Osteocyte (in vitro differentiated cells): ENCODE measurements around the gene KCTD3. TPM values are rescaled to one million over a fixed set of nuclear protein-coding genes. Genes with fewer than 3 reads are reported as not detected.

Experiments
- DNase-seq: peaks from one replicate; pipeline ENCODE4 v3.0.0; 2021; ENCODE audit warnings: mixed read lengths; ENCODE audit not compliant: unreplicated experiment; ENCODE audit errors: extremely low spot score
- H3K27ac Mint-ChIP-seq: one replicate; pipeline ENCODE4 v1.8.0; 2021; ENCODE audit warnings: mild to moderate bottlenecking, mixed read lengths; ENCODE audit not compliant: unreplicated experiment
- H3K27me3 Mint-ChIP-seq: one replicate; pipeline ENCODE4 v1.8.0; 2021; ENCODE audit warnings: mixed read lengths; ENCODE audit not compliant: unreplicated experiment
- H3K36me3 Mint-ChIP-seq: one replicate; pipeline ENCODE4 v1.8.0; 2021; ENCODE audit warnings: mixed read lengths; ENCODE audit not compliant: unreplicated experiment
- H3K4me1 Mint-ChIP-seq: one replicate; pipeline ENCODE4 v1.8.0; 2021; ENCODE audit warnings: mixed read lengths; ENCODE audit not compliant: unreplicated experiment
- H3K4me3 Mint-ChIP-seq: one replicate; pipeline ENCODE4 v1.8.0; 2021; ENCODE audit warnings: mild to moderate bottlenecking, moderate library complexity, mixed read lengths; ENCODE audit not compliant: unreplicated experiment
- H3K9me3 Mint-ChIP-seq: one replicate; pipeline ENCODE4 v1.8.0; 2021; ENCODE audit warnings: mixed read lengths; ENCODE audit not compliant: unreplicated experiment
- CTCF ChIP-seq: fragments of 200-600 bp; sonication (generic); IDR thresholded peaks from 2 replicates; pipeline ENCODE4 v1.5.0; 2021; ENCODE audit warnings: antibody characterized with exemption, mild to moderate bottlenecking, moderate library complexity
- total RNA-seq: library from RNA; stranded (reverse); gene quantifications from 2 replicates; pipeline ENCODE4 v1.2.1, GENCODE V29; 2021

The KCTD3 gene
- total RNA-seq, 1 donor from 2014 or later: 32.8 TPM

- Mint-ChIP-seq H3K4me3 (no peak overlapping the region), H3K36me3 (peaks cover 33% of the 10 kb centered on the region), H3K4me1 (peaks cover 8% of the 10 kb centered on the region), H3K27ac (no peak overlapping the region), H3K9me3 (peaks cover 6% of the 10 kb centered on the region), H3K27me3 (no peaks in the 10 kb centered on the region)
- DNase-seq: no peak
- no peak for TF ChIP-seq CTCF
Observed at GRCh38 chr1:215608646-215609045, 41.5 kb downstream of the KCTD3 start.

GRCh38 chr1:215612391-215612790 lies 45.3 kb downstream of the KCTD3 start:
- H3K27me3 Mint-ChIP-seq: no peaks in the 10 kb centered on the region
- H3K4me3 Mint-ChIP-seq: no peak overlapping the region
- TF ChIP-seq CTCF: no peak
- peak overlapping the region; percentile 25 for H3K27ac Mint-ChIP-seq
- no peak for DNase-seq
- peaks cover 6% of the 10 kb centered on the region for H3K9me3 Mint-ChIP-seq
- H3K36me3 Mint-ChIP-seq: peaks cover 49% of the 10 kb centered on the region
- peaks cover 4% of the 10 kb centered on the region for H3K4me1 Mint-ChIP-seq

- no peaks in the 10 kb centered on the region for H3K4me1 Mint-ChIP-seq
- DNase-seq: no peak
- H3K36me3 Mint-ChIP-seq: peaks cover 45% of the 10 kb centered on the region
- H3K27me3 Mint-ChIP-seq: no peaks in the 10 kb centered on the region
- peaks cover 6% of the 10 kb centered on the region for H3K9me3 Mint-ChIP-seq
- no peak for TF ChIP-seq CTCF
- no peak overlapping the region for H3K4me3 Mint-ChIP-seq
- H3K27ac Mint-ChIP-seq: no peak overlapping the region
Observed at GRCh38 chr1:215617979-215618378, 50.9 kb downstream of the KCTD3 start.

- Mint-ChIP-seq H3K27ac (no peak overlapping the region), H3K4me3 (no peak overlapping the region), H3K36me3 (peaks cover 27% of the 10 kb centered on the region), H3K9me3 (no peaks in the 10 kb centered on the region), H3K4me1 (no peaks in the 10 kb centered on the region), H3K27me3 (no peaks in the 10 kb centered on the region)
- DNase-seq: no peak
- TF ChIP-seq CTCF: no peak
Observed at GRCh38 chr1:215623162-215623561, 56.1 kb downstream of the KCTD3 start.

GRCh38 chr1:215625949-215626348 lies 58.8 kb downstream of the KCTD3 start:
- TF ChIP-seq CTCF: no peak
- no peak for DNase-seq
- Mint-ChIP-seq H3K4me1 (no peaks in the 10 kb centered on the region), H3K36me3 (peaks cover 12% of the 10 kb centered on the region), H3K27ac (no peak overlapping the region), H3K4me3 (no peak overlapping the region), H3K27me3 (no peaks in the 10 kb centered on the region), H3K9me3 (no peaks in the 10 kb centered on the region)
